ENCODE data around the gene MYOZ1.
"Not testable (repeated sequence)": the region's sequence is repeated elsewhere in the genome, so short reads cannot be mapped to it uniquely, and the experiment has no call there.

The MYOZ1 gene

GRCh38 chr10:73641328-73642060, at the start of gene MYOZ1:
MYOZ1 (minus strand) TSS chr10:73641474; CDS start chr10:73640017, 1,457 bp downstream.
- no peak for DNase-seq

DNA sequence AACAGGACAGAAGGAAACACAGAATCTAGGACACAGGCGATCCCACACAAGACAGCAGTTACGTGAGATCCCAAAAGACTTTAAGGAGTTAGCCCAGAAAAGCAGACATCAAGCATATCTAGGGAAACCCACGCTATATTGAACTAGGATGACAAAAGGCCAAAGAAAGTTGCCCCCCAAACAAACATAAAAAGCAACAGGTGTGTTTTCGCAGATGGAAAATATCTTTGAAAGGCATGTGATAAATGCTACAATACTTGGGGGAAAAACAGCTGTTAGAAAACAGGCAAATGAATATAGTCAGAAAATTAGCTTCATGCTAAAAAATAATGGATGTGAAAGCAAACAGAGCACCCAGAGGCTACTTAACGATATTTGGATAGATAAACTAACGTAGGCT, 49.5 kb upstream of the MYOZ1 start:
- not testable (repeated sequence) for DNase-seq

DNA sequence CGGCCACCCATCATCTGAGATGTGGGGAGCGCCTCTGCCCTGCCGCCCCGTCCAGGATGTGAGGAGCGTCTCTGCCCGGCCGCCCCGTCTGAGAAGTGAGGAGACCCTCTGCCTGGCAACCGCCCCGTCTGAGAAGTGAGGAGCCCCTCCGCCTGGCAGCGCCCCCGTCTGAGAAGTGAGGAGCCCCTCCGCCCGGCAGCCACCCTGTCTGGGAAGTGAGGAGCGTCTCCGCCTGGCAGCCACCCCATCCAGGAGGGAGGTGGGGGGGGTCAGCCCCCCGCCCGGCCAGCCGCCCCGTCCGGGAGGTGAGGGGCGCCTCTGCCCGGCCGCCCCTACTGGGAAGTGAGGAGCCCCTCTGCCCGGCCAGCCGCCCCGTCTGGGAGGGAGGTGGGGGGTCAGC, 48.3 kb upstream of the MYOZ1 start:
- DNase-seq: not testable (repeated sequence)

- DNase-seq: not testable (repeated sequence)
These were observed 46.4 kb upstream of the MYOZ1 start for GRCh38 chr10:73687641-73688040.

GRCh38 chr10:73674546-73674945, 33.3 kb upstream of the MYOZ1 start:
- DNase-seq: not testable (repeated sequence)

GRCh38 chr10:73668378-73668777, 27.1 kb upstream of the MYOZ1 start:
- not testable (repeated sequence) for DNase-seq

- not testable (repeated sequence) for DNase-seq
These were observed 25.0 kb upstream of the MYOZ1 start for GRCh38 chr10:73666153-73666809.

DNA sequence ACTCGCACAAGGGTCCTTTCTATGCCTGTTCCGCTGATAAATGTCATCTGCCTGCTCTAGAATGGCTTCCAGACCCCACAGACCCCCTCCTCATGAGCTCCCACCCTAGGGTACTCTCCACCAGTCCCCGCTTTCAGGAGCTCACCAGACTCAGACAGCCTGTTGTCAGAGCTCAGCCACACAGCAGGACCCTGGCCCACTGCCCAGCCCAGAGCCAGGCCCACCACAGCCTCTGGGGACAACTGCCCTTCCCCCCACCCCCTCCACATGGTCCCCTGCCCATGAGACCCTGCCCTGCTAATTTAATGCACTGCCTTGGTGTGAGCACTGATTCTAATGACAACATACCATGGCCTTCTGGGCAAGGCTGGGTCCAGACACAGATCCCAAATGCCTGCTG, 24.3 kb upstream of the MYOZ1 start:
- DNase-seq: not testable (repeated sequence)

DNA sequence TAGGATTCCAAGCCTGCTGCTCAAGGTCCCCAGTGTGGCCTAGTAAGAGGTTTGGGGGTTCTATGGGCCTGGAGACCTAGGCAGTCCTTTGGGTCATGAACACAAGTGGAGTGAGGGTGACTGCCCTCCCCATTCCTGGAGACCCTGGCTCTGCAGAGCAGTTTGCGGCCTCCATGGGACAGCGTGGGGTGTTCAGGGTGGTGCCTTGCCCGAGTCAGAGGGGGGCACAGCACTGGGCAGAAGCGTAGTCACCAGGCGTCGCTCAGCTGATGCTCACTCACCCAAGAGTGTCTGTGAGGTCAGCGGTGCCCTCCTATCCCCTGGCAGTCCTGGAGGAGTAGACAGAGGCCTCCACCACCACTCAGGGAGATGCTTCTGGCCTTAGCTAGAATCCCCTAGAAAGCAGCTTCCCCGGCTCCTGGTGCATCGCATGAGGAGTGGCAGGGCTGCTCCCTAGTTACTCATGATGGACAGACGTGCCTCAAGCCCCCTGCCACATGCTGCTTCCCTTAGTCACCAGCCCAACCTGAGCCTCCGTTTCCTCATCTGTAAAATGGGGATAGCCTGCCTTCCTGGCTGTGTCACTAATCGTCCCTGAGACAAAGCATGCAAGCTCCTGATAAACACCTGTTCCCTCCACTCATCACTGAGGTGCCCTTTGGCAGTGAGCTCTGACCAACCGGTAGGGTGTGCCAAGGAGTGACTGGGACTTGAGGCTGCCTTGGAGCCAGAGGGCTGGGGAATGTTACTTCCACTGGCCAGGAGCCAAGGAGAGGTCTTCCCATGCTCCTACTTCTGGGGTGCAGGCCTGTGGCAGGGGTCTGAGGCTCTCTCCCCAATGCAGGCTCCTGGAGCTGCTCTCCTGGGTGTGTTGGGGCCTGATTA, 23.1 kb upstream of the MYOZ1 start:
- DNase-seq: not testable (repeated sequence)

DNA sequence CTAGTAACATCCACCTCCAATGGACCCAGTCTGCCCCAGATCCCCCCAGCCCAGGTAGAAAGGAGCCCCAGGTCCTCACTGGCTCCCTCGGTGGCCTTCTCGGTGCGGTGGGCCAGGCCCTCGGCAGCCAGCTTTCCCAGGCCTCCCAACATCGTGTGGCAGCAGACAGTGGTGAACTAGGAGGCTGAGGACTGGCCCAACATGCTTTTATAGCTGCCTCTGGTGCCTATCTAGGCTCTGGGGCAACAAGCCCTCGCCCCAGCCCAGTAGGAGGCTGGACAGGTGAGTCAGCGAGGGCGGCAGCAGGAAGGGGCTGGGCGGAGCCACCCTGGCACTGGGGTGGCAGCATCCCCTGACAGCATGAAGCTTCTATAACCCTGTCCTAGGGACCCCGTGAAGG, 22.3 kb upstream of the MYOZ1 start:
- DNase-seq: not testable (repeated sequence)

- not testable (repeated sequence) for DNase-seq
These were observed 21.4 kb upstream of the MYOZ1 start for GRCh38 chr10:73662705-73663104.

DNA sequence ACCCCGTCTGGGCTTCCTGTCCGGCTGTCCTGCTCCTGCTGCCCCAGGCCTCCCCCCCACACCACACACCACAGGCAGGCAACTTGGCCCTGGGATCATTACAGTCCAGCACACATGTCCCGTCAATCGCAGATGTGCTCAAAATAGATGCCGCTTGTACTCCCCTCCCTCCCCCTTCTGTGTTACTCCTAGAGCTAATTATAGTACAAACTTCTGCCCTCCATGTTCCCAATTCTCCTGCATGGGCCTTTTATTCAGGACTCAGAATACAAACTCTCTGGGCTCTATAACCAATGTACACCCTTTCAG, 14.7 kb upstream of the MYOZ1 start, which contains the start of gene SYNPO2L:
Gene SYNPO2L (minus strand): TSS at position 40 of the 309 bp plus-strand sequence. CDS start 107 bp downstream, outside the sequence.
- DNase-seq: no peak

DNA sequence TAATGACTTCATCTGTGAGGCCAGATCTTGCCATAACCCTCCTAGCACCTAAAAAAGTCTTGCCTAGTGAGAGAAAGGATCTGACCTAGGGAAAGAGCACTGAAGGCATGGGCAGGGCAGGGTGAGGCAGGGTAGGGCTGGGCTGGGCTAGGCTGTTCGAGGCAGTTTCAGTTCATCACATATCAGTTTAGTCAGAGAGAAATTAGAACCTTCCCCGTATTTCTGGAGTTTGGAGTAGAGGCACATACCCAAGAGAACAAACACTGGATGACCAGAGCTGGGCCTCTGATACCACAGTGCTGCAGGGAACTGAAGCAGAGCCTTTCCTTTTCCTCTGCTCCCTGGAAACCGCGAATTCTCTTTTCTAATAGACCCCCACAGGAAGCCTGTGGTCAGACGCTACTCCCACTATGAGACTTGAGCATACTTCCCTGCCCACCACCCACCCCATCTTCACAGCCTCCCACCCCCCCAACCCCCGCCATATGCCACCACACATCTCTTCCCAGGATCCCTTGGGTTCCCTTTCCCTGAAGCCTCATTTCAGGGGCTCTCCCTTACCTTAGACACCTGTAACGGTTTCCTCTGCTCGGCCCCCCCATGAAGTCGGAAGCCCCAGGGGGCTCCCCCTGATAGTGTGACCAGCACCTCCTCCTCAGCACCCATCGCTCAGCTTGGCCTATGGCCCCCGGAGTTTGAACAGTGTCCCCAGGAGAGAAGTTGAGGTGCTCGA, 14.1 kb upstream of the MYOZ1 start:
- DNase-seq: no peak

DNA sequence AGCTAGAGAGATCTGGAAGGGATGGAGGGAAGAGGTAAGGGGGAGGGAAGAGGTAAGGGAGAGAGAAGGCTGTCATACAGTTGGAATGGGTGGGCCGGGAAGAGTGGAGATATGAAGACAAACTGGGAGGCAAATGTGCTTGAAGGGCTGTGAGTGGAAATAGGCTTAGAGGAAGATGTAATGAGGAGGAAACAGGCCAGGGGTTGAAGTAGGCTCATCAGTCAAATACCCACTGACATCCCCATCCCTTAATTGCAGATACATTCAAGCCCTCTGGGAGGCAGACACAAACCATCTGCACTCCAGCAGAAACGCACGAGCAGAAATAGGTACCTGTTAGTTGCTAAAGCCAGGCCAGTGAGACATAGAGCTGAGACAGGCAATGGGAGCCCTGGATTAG, 12.4 kb upstream of the MYOZ1 start:
- DNase-seq: no peak

DNA sequence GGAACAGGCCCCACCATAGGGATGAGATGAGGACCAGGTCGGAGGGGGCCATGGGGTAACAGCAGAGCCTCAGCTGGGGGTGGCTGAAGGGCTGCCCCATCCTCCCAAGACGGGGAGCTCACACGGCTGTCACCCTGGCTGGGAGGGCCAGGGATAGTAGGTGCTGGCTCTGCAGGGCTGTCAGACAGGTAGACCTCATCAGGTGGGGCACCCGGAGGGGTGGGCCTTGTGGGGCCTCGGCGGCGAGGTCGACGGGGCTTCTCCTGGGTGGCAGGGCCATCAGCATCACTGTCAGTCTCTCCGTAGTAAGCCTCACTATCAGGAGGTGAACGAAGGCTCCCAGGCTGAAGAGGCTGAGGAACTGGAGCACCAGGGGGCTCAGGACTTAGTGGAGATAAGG, 11.9 kb upstream of the MYOZ1 start:
- DNase-seq: no peak

GRCh38 chr10:73650537-73651331, 9.5 kb upstream of the MYOZ1 start:
- no peak for DNase-seq

GRCh38 chr10:73649876-73650536, 8.7 kb upstream of the MYOZ1 start:
- no peak for DNase-seq

DNA sequence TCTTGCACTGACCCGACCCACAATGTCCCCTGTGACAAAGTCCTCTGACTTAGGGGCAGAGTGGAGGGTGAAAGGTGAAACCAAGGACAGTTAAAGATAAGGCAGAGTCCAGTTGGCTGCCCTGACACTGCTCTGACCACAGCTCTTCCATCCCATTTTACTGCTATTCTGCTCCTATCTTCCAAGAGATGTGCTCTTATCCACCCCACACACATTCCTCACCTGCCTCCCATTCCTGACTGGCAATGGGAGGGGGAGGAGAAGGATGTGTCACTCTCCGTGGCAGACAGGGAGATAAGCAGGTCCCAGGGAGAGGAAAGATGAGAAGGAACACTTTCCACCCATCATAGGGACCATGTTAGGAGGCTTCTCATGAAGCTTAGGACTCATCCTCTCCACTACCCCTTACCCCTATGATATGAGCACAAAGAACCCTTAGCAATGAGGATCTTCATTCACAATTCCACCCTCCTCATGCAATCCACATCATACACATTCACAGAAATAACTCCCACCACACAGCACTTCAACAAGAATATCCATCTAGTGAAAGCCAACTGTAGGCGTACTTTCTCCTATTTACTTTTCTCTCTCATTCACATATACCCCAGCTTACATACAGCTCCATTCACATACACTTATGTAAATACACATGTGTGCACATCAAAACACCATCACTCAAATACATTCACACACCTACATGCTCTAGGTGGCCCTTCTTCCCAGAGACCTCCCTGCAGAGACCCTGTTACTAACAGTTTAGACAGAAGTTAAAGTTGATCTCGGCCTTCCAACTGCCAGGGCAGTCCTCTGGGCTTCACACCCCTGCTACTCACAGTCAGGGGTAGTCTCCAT, 7.9 kb upstream of the MYOZ1 start:
- no peak for DNase-seq

- no peak for DNase-seq
These were observed 6.8 kb upstream of the MYOZ1 start for GRCh38 chr10:73647875-73648651.

Measured in activated gamma-delta T cell treated with Interleukin-2 at 50 U/mL for 16 hours (primary cell).